ENCODE measurements around the gene HADHB. TPM values are rescaled to one million over a fixed set of nuclear protein-coding genes. Genes with fewer than 3 reads are reported as not detected.

The HADHB gene
- polyA plus RNA-seq, 1 of the 3 experiments (the other 2 are of a cell fraction), result 108 TPM

DNA sequence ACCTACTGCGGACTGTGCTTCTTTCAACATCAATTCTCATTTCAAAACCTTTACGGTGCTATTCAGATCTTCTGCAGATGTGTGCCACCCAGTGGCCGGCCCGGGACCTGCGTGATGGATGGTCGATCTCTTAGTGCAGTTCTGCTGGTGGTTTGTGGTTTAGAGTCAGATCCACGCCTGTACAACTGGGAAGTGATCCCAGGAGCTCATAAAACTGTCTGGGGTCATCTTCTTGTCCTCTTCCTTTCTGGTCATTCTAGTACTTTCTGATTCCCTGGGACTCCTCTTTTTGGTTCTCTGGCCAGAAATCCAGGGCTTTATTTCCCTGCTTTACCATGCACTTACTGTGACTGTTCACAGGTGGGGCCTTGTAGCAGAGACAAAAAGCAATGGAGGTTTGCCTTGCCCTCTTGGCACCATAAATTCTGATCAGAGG lies 85.4 kb downstream of the HADHB start:
- H3K27me3 ChIP-seq (ENCODE audit: insufficient read depth), result no peaks in the 10 kb centered on the region
- peaks cover 6% of the 10 kb centered on the region for H3F3A ChIP-seq (replicated peaks; ENCODE audit: insufficient read depth)
- ChIA-PET POLR2A (no interaction called here), CTCF (interaction anchor here (0.6 to 5.3 kb wide), 39 partner anchors 8 to 346 kb away, joined by 3 to 68 read pairs (median 4); partner anchors contain the start of gene SELENOI)
- WGBS (ENCODE audit: low lambda C conversion rate), result 9% methylated on average over 7 of the region's 7 CpGs
- H3K79me2 ChIP-seq (ENCODE audit: insufficient read depth), result no peaks in the 10 kb centered on the region
- peak; percentile 84 for DNase-seq
- no peaks in the 10 kb centered on the region for H4K20me1 ChIP-seq (ENCODE audit: insufficient read depth)
- H3K27ac ChIP-seq (ENCODE audit: low read depth in 2 of 2, low read length in 1 of 2), result no peak overlapping the region
- no peak overlapping the region; the same call in 1 of the 2 replicates for H2AFZ ChIP-seq (ENCODE audit: low read depth)
- no peaks in the 10 kb centered on the region for H3K9me3 ChIP-seq
- no peak overlapping the region for H3K9ac ChIP-seq
- peak overlapping the region in 1 of 2 experiments; percentile 16; a peak in 1 of 4 replicates for H3K4me3 ChIP-seq (ENCODE audit: low read depth in 2 of 2, low read length in 1 of 2)
- H3K4me1 ChIP-seq (ENCODE audit: control insufficient read depth in 1 of 2, insufficient read depth in 2 of 2, low read depth in 1 of 2, low read length in 1 of 2), result peaks cover 0 to 2% of the 10 kb centered on the region in 2 experiments; a peak in 1 of 4 replicates
- H3K4me2 ChIP-seq, result no peak overlapping the region
- H3K36me3 ChIP-seq (replicated peaks in 1 of 2; ENCODE audit: control insufficient read depth in 1 of 2, insufficient read depth in 2 of 2, low read length in 1 of 2), result no peaks in the 10 kb centered on the region
- H3K9me2 ChIP-seq, result no peaks in the 10 kb centered on the region
- TF ChIP-seq, protein P1, sequence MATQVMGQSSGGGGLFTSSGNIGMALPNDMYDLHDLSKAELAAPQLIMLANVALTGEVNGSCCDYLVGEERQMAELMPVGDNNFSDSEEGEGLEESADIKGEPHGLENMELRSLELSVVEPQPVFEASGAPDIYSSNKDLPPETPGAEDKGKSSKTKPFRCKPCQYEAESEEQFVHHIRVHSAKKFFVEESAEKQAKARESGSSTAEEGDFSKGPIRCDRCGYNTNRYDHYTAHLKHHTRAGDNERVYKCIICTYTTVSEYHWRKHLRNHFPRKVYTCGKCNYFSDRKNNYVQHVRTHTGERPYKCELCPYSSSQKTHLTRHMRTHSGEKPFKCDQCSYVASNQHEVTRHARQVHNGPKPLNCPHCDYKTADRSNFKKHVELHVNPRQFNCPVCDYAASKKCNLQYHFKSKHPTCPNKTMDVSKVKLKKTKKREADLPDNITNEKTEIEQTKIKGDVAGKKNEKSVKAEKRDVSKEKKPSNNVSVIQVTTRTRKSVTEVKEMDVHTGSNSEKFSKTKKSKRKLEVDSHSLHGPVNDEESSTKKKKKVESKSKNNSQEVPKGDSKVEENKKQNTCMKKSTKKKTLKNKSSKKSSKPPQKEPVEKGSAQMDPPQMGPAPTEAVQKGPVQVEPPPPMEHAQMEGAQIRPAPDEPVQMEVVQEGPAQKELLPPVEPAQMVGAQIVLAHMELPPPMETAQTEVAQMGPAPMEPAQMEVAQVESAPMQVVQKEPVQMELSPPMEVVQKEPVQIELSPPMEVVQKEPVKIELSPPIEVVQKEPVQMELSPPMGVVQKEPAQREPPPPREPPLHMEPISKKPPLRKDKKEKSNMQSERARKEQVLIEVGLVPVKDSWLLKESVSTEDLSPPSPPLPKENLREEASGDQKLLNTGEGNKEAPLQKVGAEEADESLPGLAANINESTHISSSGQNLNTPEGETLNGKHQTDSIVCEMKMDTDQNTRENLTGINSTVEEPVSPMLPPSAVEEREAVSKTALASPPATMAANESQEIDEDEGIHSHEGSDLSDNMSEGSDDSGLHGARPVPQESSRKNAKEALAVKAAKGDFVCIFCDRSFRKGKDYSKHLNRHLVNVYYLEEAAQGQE (IDR thresholded peaks at IDR 0.05; ENCODE audit: low read depth, low read length), result no peak
- TF ChIP-seq EZH2phosphoT487 (IDR thresholded peaks at IDR 0.05; ENCODE audit: borderline replicate concordance, low read depth), result no peak
- TF ChIP-seq GATA2 (CRISPR knock-in tag; IDR thresholded peaks at IDR 0.05), result no peak
- peak; percentile 13; the same call in 1 of the 2 replicates for TF ChIP-seq RCOR1 (IDR thresholded peaks at IDR 0.05; ENCODE audit: low read length)
- TF ChIP-seq MEF2A (IDR thresholded peaks at IDR 0.05; ENCODE audit: borderline replicate concordance, low read depth), result no peak
- TF ChIP-seq, protein P2, sequence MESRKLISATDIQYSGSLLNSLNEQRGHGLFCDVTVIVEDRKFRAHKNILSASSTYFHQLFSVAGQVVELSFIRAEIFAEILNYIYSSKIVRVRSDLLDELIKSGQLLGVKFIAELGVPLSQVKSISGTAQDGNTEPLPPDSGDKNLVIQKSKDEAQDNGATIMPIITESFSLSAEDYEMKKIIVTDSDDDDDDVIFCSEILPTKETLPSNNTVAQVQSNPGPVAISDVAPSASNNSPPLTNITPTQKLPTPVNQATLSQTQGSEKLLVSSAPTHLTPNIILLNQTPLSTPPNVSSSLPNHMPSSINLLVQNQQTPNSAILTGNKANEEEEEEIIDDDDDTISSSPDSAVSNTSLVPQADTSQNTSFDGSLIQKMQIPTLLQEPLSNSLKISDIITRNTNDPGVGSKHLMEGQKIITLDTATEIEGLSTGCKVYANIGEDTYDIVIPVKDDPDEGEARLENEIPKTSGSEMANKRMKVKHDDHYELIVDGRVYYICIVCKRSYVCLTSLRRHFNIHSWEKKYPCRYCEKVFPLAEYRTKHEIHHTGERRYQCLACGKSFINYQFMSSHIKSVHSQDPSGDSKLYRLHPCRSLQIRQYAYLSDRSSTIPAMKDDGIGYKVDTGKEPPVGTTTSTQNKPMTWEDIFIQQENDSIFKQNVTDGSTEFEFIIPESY (IDR thresholded peaks at IDR 0.05; ENCODE audit: borderline replicate concordance, low read depth), result no peak
- TF ChIP-seq, protein P3, sequence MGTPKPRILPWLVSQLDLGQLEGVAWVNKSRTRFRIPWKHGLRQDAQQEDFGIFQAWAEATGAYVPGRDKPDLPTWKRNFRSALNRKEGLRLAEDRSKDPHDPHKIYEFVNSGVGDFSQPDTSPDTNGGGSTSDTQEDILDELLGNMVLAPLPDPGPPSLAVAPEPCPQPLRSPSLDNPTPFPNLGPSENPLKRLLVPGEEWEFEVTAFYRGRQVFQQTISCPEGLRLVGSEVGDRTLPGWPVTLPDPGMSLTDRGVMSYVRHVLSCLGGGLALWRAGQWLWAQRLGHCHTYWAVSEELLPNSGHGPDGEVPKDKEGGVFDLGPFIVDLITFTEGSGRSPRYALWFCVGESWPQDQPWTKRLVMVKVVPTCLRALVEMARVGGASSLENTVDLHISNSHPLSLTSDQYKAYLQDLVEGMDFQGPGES (IDR thresholded peaks at IDR 0.05; ENCODE audit: low read depth, low read length), result no peak
- TF ChIP-seq FOXM1 (IDR thresholded peaks at IDR 0.05; ENCODE audit: low read depth), result no peak
- no peak for TF ChIP-seq FOXJ3 (CRISPR knock-in tag; IDR thresholded peaks at IDR 0.05)
- peak; percentile 89 for TF ChIP-seq RAD21 (IDR thresholded peaks at IDR 0.05; ENCODE audit: low read length)
- TF ChIP-seq RFX5 (IDR thresholded peaks at IDR 0.05; ENCODE audit: low read length), result 0 out of 2 replicates have a peak, but pooled peaks have one; percentile 49
- TF ChIP-seq MXI1 (IDR thresholded peaks at IDR 0.05; ENCODE audit: low read depth, low read length), result 0 out of 2 replicates have a peak, but pooled peaks have one; percentile 33
- no peak for TF ChIP-seq YY1 (IDR thresholded peaks at IDR 0.05; ENCODE audit: low read depth)
- no peak for TF ChIP-seq EP300 (IDR thresholded peaks at IDR 0.05; ENCODE audit: borderline replicate concordance in 1 of 2, low read depth in 1 of 2, low read length in 1 of 2)
- TF ChIP-seq, protein P4, sequence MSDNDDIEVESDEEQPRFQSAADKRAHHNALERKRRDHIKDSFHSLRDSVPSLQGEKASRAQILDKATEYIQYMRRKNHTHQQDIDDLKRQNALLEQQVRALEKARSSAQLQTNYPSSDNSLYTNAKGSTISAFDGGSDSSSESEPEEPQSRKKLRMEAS (IDR thresholded peaks at IDR 0.05; ENCODE audit: low read depth), result no peak
- no peak for TF ChIP-seq SIN3A (IDR thresholded peaks at IDR 0.05; ENCODE audit: borderline replicate concordance, low read depth, low read length)
- TF ChIP-seq TAF1 (IDR thresholded peaks at IDR 0.05; ENCODE audit: borderline replicate concordance, low read depth, low read length), result no peak
- TF ChIP-seq, protein P5, sequence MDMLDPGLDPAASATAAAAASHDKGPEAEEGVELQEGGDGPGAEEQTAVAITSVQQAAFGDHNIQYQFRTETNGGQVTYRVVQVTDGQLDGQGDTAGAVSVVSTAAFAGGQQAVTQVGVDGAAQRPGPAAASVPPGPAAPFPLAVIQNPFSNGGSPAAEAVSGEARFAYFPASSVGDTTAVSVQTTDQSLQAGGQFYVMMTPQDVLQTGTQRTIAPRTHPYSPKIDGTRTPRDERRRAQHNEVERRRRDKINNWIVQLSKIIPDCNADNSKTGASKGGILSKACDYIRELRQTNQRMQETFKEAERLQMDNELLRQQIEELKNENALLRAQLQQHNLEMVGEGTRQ (IDR thresholded peaks at IDR 0.05; ENCODE audit: borderline replicate concordance, low read depth, low read length), result no peak
- no peak for TF ChIP-seq JUND (IDR thresholded peaks at IDR 0.05)
- TF ChIP-seq, protein P6, sequence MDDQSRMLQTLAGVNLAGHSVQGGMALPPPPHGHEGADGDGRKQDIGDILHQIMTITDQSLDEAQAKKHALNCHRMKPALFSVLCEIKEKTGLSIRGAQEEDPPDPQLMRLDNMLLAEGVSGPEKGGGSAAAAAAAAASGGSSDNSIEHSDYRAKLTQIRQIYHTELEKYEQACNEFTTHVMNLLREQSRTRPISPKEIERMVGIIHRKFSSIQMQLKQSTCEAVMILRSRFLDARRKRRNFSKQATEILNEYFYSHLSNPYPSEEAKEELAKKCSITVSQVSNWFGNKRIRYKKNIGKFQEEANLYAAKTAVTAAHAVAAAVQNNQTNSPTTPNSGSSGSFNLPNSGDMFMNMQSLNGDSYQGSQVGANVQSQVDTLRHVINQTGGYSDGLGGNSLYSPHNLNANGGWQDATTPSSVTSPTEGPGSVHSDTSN (IDR thresholded peaks at IDR 0.05), result no peak
- peak; percentile 45 for TF ChIP-seq CHD2 (IDR thresholded peaks at IDR 0.05; ENCODE audit: low read length, partially characterized antibody)
- no peak for TF ChIP-seq POLR2AphosphoS5 (IDR thresholded peaks at IDR 0.05; ENCODE audit: low read depth, low read length)
- TF ChIP-seq GABPA (IDR thresholded peaks at IDR 0.05; ENCODE audit: low read depth), result no peak
